Endometrium (tissue), 2 donors: ENCODE measurements around the gene ANKFN1.

Experiments
- FAIRE-seq: peaks from 2 replicates; lab custom pipeline; 2012; peaks lifted over from hg19 to GRCh38; lab: Jason Lieb, UNC
- donor health status: control.
- donor health status: control.

ANKFN1 gene

DNA sequence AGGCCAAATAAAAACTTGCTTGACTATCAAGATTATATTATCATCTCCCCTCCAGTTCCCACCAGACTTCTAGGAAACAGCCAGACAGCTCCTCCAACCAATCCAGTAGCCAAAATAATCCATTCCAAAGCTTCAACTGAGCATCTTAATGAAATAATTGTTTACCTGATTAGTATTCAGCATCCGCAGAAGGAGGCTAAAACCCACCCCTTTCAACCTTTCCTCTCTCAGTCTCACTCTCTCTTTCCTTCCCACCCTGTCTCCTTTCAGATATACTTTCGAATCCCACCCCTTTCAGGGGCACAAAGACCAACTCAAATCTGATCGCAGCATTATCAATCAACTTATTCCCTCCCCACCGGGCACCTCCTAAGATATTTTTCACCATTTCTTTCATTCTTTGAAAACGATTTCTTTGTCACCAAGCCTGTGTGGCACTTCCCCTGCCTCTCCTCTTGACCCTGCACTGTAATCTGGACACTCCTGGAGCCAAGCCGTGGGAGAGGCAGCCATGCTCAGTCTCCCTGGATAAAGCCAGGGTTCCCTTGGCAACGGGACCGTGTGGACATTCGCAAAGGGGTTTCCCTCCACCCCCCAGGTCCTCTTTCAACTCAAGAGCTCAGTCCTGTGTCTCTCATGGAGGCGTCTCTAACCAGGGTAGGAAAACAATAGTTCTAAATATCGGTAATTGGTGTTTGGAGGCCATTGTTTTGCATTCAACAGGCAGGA is at the start of gene ANKFN1:
TSS of gene ANKFN1 (plus strand) at position 602 of the 729 bp plus-strand sequence. CDS start 59,193 bp downstream, outside the sequence.
- no peak for FAIRE-seq

- FAIRE-seq, result no peak
Observed at GRCh38 chr17:56108811-56109284, 44.4 kb upstream of the ANKFN1 start.

DNA sequence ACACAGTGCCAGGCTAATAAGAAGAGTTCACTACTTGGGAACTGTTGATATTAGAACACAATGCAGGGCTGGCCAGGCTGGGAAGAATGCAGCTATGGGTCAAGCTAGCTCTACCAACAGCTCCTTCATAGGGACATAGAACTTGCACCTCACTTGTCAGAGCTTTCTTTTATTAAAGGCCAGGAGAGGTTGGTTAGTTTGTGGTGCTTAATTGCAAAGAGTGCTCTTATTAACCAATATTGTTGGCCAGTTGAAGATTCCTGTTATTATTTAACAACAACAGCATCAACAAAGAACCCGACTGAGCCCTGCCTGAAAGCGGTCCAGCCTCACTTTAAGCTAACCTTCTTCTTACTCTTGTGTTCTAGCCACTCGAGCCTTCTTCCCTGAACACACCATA is 43.4 kb upstream of the ANKFN1 start:
- FAIRE-seq, result no peak

- no peak for FAIRE-seq
Observed at GRCh38 chr17:56110463-56111135, 42.7 kb upstream of the ANKFN1 start.

GRCh38 chr17:56111706-56112485 is 41.4 kb upstream of the ANKFN1 start:
- no peak for FAIRE-seq

DNA sequence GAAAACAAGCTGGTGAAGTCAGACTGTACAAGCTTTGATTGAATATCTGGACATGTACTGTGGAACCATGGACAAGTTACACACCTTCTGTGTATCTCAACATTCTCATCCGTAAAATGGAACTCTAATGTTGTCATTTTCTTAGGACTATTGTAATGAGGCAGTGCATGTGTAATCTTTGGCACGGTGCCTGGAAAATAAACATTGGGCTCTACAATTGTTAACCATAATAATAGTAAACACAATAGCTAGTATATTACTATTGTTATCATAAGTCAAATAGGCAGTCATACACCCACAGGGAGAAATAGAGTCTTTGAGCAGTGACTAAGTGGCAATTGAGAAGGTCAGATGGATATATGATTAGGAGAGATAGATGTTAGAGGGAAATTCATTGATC is 39.8 kb upstream of the ANKFN1 start:
- no peak for FAIRE-seq

DNA sequence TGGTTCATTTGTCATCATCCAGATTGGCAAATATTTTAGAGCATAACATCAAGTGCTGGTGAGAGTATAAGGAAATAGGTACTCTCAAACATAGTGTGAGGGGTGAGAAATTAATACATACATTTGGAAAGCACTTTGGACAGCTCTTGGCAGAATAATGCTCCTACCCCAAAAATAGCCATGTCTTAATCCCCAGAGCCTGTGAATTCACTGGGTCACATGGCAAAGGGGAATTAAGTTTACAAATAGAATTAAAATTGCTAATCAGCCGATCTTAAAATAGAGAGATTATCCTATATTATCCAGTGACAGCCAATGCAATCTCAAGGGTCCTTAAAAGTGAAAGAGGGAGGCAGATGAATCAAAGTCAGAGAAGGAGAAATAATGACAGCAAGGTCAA is 38.8 kb upstream of the ANKFN1 start:
- FAIRE-seq, result no peak

DNA sequence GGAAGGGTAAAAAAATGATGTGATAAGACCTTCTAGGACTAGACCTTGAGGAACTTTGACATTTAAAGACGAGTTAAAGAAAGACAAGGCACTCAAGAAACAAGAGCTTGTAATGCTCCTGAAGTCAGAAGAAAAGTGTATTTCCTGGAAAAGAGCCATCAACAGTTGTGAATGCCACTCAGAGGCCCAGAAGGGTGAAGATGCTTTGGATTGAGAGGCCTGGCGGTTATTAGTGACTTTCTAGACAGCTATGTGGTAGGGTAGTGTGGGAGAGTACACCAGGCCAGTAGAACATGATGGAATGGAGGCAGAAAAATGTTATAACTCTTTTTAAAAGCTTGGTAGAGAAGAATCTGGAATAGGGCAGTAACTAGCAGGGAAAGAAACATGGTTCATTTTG is 34.1 kb upstream of the ANKFN1 start:
- no peak for FAIRE-seq

DNA sequence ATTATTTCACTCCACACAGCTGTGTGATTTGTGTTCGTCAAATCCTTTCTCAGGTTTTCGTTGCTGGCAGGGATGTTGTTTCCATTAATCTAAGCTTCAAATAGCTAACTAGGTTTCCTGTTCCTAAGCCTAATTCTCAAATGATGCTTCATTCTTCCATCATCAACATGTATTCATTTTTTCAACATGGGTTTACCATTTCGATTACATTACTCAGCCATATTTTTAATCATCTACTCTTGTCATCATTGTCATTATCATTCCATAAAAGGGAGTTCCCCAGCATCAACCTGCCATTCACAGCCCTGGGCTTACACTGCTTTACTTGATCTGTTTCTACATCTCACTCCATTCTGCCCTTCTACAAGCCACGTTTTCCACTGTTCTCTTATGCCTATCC is 33.3 kb upstream of the ANKFN1 start:
- no peak for FAIRE-seq

- FAIRE-seq, result no peak
Observed at GRCh38 chr17:56121191-56122051, 31.9 kb upstream of the ANKFN1 start.

- no peak for FAIRE-seq
Observed at GRCh38 chr17:56125830-56126819, 27.1 kb upstream of the ANKFN1 start.

DNA sequence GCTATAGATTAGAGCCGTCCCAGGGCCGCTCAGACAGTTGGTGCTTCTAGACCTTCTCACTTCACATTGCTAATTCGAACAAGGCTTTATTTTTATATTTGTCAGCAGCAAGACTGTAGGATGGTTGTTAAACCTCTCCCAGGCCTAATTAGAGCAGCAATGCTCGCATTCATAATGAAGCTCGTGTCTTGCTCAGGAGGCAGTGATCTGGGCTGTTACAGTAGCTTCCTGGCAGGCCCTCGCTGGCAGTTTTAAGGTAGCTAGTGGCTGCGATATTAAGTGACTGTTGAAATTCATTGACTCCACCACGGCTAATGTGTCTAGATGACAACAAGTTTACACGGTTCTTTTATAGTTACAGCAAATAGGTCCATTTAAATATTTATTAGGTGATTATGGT is 23.2 kb upstream of the ANKFN1 start:
- no peak for FAIRE-seq

GRCh38 chr17:56130631-56131030 is 22.6 kb upstream of the ANKFN1 start:
- no peak for FAIRE-seq

DNA sequence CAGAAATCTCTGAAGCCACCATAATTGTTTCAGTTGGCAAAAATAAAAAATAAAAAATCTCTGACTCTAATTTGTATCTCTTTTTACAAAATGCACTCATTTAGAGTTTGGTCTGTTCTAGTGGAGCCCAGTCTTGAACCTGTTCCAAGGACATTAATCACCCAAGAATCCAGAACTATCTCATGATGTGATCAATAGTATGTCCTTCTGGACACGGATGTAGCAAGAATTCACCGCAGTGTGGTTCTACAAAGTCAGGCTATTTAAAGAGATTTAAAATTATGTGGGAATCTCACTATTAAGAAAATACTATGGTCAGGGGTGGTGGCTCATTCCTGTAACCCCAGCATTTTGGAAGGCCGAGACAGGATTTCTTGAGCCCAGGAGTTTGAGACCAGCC is 21.8 kb upstream of the ANKFN1 start:
- no peak for FAIRE-seq

DNA sequence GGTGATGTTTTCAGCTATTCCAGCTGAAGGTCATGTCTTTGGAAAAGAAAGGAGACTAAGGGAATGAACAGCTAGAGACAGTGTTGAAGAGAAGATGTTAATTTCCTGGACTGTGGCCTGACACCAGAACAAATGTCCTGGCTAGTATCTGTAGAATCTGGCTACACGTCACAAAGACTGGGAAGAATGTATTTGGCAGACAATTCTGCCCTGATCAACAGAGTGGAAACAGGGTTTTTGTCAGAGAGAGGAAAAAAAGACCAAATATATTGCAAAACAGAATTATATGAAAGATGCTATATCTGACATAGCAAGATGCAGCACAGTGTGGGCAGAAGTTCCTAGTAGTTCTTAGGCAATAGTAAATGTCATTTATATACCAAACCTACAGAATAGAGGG is 17.0 kb upstream of the ANKFN1 start:
- FAIRE-seq, result no peak

- no peak for FAIRE-seq
Observed at GRCh38 chr17:56141046-56141839, 12.0 kb upstream of the ANKFN1 start.

DNA sequence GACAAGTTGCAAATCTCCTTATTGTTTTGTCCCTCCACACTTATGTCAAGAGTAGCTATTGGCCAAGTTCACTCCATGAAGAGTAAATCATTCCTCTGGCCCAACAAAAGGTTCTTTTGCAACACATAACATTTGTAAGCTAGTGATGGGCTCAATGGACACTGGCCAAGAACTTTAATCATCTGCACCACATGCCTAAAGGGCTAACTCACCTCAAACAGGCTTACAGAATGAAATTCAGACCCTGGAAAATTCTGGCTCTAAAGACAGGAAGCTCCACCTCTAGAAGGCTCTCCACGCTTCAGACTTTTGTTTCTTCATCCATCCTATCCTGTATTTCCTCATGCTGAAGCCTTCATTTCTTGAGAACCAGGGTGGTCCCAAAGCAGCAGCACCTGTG is 10.9 kb upstream of the ANKFN1 start:
- no peak for FAIRE-seq

DNA sequence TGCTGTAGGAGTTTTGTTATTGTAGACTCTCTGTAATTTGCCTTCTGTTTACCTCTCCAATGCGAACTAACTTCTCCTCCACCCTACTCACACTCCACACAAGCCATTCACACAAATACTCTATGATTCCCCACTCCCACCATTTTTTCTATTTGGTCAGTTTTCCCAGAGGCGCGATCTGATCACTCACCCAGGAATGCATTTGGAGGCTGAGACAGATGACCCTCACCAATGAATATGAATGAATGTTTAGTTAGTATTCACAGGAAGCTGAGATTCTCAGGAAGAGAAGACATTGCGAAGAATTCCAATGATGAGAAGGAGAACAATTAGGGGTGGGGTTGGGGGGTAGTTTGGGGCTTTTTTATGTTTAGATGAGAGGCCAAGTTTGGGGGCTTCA is 10.5 kb upstream of the ANKFN1 start:
- no peak for FAIRE-seq

GRCh38 chr17:56144223-56144622 is 9.1 kb upstream of the ANKFN1 start:
- FAIRE-seq, result no peak

GRCh38 chr17:56146534-56146933 is 6.7 kb upstream of the ANKFN1 start:
- FAIRE-seq, result no peak
